GM10266 (cell line): Measurements from ENCODE around the gene LMNA.
A peak's percentile ranks its signal among the peaks of the same experiment; 100 is the strongest.

Source experiments
- DNase-seq: peaks from one replicate; pipeline ENCODE4 v3.0.0; 2012; ENCODE audit errors: extremely low spot score
- CTCF ChIP-seq: IDR thresholded peaks from 2 replicates; pipeline ENCODE4 v1.5.1; 2012; ENCODE audit warnings: mild to moderate bottlenecking, low read depth; ENCODE audit not compliant: control insufficient read depth, insufficient read depth; ENCODE audit errors: missing control alignments

Gene LMNA

GRCh38 chr1:156091610-156092009, 22.9 kb upstream of the LMNA start:
- no peak for TF ChIP-seq CTCF
- DNase-seq, result no peak

- TF ChIP-seq CTCF, result no peak
These were observed 18.5 kb upstream of the LMNA start for GRCh38 chr1:156095906-156096508.

GRCh38 chr1:156096640-156097391, 17.7 kb upstream of the LMNA start:
- DNase-seq, result peak; percentile 85
- TF ChIP-seq CTCF, result peak; percentile 95

More at GRCh38 chr1:156095906-156096508, 18.5 kb upstream of the LMNA start:
- no peak for DNase-seq

- DNase-seq, result no peak
- TF ChIP-seq CTCF, result no peak
These were observed 16.9 kb upstream of the LMNA start for GRCh38 chr1:156097499-156098178.

- no peak for TF ChIP-seq CTCF
- DNase-seq, result no peak
These were observed 15.7 kb upstream of the LMNA start for GRCh38 chr1:156098784-156099183.

- DNase-seq, result no peak
- TF ChIP-seq CTCF, result no peak
These were observed 15.2 kb upstream of the LMNA start for GRCh38 chr1:156099282-156099681.
